ENCODE data around the gene PLXNA2.

The PLXNA2 gene

DNA sequence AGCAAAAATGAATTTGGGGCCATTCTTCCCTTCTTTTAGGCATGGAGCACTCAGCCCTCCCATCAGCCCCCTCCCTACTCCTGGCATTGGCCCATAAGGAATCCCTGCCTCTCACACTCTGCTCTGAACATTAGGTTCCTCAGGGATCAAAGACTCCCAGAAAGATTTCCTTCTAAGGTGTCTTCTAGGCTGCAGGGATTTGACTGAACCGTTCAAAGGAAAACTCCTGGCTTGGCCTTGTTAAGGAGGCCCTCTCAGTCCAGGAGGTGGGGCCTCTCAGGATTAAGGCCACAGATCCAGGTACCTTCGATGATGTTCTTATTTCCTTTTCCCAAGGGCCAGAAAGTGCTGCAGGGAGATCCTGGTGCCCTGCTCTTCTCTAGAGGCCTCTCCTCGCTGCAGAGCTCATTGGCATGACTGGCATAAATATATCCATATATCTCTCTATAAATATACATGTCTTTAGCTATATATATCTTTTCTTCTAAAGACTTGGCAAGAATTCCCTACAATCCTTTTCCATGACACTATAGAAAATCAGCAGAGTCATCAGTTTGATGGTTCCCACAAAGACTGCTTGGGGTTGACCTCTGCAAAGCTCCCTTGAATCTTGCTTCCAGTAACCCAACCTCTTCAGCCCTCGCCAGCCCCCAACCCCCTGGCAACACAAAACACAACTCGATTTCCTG, 59.1 kb downstream of the PLXNA2 start:
- DNase-seq (ENCODE audit: low read depth, low spot score) = no peak
- H3K4me3 ChIP-seq (ENCODE audit: low read depth, low read length) = no peak overlapping the region
- ChIA-PET POLR2A (interaction anchor here (0.6 to 1.4 kb wide), 7 partner anchors 10 to 22 kb away, joined by 3 to 7 read pairs (median 5); no protein-coding TSS in a partner anchor), CTCF (interaction anchor here (0.7 to 2.2 kb wide), 10 partner anchors 9 to 315 kb away, joined by 3 to 12 read pairs (median 4); no protein-coding TSS in a partner anchor)
- TF ChIP-seq CTCF (IDR thresholded peaks at IDR 0.05; ENCODE audit: insufficient read depth, low read length, missing control alignments) = no peak

DNA sequence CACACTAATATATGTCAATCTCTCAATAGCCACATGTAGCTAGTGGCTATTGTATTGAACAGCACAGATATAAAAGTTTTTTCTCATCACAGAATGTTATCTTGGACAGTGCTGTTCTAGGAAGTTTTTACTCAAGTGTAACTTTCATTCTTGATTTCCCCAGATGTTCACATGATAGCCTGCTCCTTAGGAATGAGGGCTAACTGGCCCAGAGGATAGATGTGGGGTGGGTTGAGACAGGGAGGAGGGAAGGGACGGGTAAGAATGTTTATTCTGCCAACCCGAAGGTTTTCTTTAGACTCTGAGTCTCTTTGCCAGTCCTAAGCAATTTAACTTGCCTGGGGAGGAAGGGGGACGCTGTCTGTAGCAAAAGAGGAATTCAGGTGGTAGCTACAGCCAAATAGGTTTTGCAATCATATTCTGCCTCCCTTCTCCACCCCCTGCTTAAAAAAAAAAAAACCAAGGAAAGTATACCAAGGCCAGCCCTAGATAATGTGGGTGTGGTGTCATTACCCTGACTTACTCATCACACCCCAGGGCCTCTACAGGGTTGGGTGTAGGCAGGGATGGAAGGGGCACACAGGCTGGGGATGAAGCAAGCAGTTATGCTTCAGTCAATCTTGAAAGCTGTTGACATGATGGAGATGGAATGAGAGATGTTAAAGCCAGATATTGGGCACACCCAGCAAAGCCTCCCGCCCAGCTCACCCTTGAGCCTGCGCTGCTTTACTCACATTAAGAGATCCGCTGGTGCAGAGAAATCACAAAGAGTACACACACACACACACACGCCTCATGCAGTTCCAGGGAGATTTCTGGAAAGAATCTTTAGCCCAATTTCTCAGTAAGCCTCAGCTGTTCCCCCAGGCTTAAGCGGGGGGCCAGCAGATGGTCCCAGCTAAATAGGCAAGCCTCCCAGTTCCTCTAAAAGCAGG, 59.9 kb downstream of the PLXNA2 start:
- CTCF ChIA-PET = interaction anchor here (0.6 to 2.2 kb wide), 12 partner anchors 9 to 314 kb away, joined by 3 to 12 read pairs (median 4); no protein-coding TSS in a partner anchor
- POLR2A ChIA-PET = interaction anchor here (0.6 to 1.4 kb wide), 7 partner anchors 15 to 1220 kb away, joined by 3 to 7 read pairs (median 5); partner anchors contain the start of gene PLXNA2
- peak; percentile 85 for DNase-seq (ENCODE audit: low read depth, low spot score)
- TF ChIP-seq CTCF (IDR thresholded peaks at IDR 0.05; ENCODE audit: insufficient read depth, low read length, missing control alignments) = no peak
- H3K4me3 ChIP-seq (ENCODE audit: low read depth, low read length) = no peak overlapping the region

DNA sequence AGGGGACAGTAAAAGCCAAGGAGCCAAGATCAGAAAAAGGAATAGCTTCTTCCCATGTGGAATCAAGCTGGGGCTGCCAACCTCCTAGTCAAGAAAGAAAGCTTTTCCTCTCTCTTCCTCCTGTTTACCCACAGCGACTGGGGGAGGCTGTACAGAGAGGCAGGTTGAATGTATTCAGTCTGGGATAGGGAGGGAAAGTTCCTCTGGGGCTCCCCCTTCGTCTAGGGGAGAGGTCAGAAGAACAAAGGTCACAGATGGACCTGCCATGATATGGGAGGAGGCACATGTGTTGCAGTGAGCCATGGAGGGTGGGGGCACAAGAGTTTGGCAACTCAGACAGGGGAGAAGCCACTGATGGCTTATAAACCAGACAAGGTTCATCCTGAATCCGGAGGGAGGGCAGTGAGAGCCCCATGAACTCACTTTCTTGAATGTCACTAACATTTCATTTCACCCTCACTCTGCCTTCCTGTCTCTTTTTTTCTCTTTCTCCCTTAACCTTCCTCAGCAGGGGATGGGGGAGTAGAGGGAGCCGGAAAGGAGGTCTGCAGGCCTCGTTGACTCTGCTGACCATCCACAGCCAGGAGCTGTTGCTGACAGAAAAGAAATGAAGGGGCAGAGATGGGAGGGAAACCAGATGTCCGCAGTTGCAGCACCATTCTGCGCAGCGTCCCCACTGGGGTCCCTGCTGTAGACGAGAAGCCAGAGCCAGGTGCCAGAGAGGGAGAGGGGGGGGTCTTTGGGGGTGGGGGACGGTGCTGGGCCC, 61.1 kb downstream of the PLXNA2 start:
- H3K4me3 ChIP-seq (ENCODE audit: low read depth, low read length) = no peak overlapping the region
- CTCF ChIA-PET = interaction anchor here (0.6 to 1.9 kb wide), 5 partner anchors 8 to 176 kb away, joined by 4 to 7 read pairs (median 4); no protein-coding TSS in a partner anchor
- no peak for TF ChIP-seq CTCF (IDR thresholded peaks at IDR 0.05; ENCODE audit: insufficient read depth, low read length, missing control alignments)
- no peak for DNase-seq (ENCODE audit: low read depth, low spot score)
- POLR2A ChIA-PET = interaction anchor here (1.4 kb wide), 1 partner anchor 61 kb away, joined by 5 read pairs; the partner anchor contains the start of gene PLXNA2

GRCh38 chr1:208181364-208181763, 62.8 kb downstream of the PLXNA2 start:
- TF ChIP-seq CTCF (IDR thresholded peaks at IDR 0.05; ENCODE audit: insufficient read depth, low read length, missing control alignments) = no peak
- H3K4me3 ChIP-seq (ENCODE audit: low read depth, low read length) = no peak overlapping the region
- ChIA-PET CTCF (interaction anchor here (1.4 to 1.6 kb wide), 3 partner anchors 8 to 51 kb away, joined by 3 to 7 read pairs (median 4); no protein-coding TSS in a partner anchor), POLR2A (no interaction called here)
- no peak for DNase-seq (ENCODE audit: low read depth, low spot score)

GRCh38 chr1:208180421-208180820, 63.8 kb downstream of the PLXNA2 start:
- ChIA-PET POLR2A (no interaction called here), CTCF (interaction anchor here (0.5 to 1.5 kb wide), 3 partner anchors 52 to 64 kb away, joined by 3 read pairs; no protein-coding TSS in a partner anchor)
- TF ChIP-seq CTCF (IDR thresholded peaks at IDR 0.05; ENCODE audit: insufficient read depth, low read length, missing control alignments) = no peak
- H3K4me3 ChIP-seq (ENCODE audit: low read depth, low read length) = no peak overlapping the region
- no peak for DNase-seq (ENCODE audit: low read depth, low spot score)
